NCI-H1436 (cell line): ENCODE results near the gene UBE3D.

Source experiments
- DNase-seq: peaks from one replicate; lab custom pipeline; 2025; lab: John Stamatoyannopoulos, UW

The UBE3D gene

DNA sequence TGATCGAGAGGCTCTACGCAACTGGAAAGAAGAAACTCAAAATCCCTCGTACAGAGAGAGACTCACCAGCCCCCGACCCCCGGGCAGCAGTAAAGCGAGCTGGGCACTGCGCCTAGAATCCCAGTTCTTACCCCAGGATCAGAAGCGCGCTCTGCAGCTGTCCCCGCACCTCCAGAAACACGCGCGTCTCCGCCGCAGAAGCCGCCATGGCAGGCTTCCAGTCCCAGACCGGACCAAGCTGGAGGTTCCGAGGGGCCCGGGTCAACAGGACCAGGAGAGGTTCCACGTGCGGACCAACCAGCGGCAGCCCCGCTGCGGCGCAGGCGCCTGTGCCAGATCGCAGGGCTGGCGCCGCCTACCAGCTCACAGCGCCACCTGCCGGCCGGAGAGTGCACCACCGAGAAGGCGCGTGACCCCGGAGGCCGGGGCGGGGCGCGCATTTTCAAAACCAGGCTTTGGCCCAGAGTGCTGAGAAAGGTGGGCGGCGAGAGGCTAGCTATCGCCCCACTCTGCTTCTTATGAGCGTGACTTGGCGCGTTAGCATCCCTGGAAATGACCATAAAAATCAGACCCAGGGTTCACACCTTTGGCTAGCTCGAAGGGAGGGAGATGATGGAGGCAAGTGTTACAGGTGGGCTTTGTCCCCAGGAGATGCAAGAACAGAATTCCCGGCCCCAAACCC lies at the start of gene UBE3D:
Gene UBE3D (minus strand): TSS at position 331 of the 682 bp plus-strand sequence. CDS start 123 bp downstream, at position 208.
- DNase-seq, result peak; percentile 69

GRCh38 chr6:83114164-83114563 lies 48.5 kb upstream of the UBE3D start:
- no peak for DNase-seq

- DNase-seq, result no peak
Observed at GRCh38 chr6:83113258-83113657, 47.6 kb upstream of the UBE3D start.

DNA sequence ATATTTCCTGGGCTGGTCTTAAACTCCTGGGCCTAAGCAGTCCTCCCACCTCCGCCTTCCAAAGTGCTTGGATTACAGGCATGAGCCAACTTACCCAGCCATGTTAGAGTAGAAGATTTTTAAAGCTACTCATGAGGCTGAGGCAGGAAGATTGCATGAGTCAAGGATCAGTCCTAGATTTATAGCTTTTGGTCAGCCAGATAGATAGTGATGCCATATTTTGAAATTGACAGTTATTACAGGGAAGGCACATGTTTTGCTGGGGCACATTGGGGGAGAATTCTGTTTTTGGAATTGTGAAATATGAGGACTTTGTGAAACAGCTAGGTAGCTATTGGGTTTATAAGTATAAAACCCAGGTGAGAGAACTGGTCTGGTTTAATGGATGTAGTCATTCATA lies 42.7 kb upstream of the UBE3D start:
- no peak for DNase-seq

- DNase-seq, result no peak
Observed at GRCh38 chr6:83098589-83098988, 32.9 kb upstream of the UBE3D start.

DNA sequence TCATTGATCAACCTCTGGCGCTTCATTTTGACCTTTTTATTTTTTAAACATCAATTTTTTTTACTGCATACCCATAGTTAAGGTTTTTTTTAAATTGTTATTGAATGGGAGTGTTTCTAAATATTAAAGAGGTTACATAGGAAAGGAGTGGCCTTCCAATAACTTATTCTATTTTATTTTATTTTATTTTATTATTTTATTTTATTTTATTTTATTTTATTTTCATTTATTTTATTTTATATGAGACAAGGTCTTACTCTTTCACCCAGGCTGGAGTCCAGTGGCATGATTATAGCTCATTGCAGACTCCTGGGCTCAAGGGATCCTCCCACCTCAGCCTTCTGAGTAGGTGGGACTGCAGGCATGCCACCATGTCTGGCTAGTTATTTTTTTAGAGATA lies 32.0 kb upstream of the UBE3D start:
- DNase-seq, result no peak

DNA sequence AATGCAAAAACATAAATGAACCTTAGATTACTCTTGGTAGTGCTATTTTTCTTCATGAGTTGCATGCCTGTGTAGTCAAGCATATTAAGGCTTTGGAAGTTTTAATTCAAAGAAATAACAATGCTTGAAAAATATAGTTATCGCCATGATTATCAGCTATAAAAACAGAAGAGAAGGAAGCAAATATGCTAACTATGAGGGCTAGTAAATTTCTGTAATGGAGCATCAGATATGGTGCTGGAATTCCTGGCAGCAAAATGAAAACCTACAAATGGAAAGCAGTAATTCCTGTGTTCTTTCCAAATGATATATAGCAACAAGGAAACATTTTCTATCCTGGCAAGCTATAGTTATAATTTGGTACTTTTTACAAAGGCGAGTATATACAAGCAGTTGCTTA lies 31.6 kb upstream of the UBE3D start:
- no peak for DNase-seq

GRCh38 chr6:83096791-83097190 lies 31.1 kb upstream of the UBE3D start:
- no peak for DNase-seq

- no peak for DNase-seq
Observed at GRCh38 chr6:83092756-83093399, 27.2 kb upstream of the UBE3D start.

- no peak for DNase-seq
Observed at GRCh38 chr6:83086751-83087150, 21.1 kb upstream of the UBE3D start.

DNA sequence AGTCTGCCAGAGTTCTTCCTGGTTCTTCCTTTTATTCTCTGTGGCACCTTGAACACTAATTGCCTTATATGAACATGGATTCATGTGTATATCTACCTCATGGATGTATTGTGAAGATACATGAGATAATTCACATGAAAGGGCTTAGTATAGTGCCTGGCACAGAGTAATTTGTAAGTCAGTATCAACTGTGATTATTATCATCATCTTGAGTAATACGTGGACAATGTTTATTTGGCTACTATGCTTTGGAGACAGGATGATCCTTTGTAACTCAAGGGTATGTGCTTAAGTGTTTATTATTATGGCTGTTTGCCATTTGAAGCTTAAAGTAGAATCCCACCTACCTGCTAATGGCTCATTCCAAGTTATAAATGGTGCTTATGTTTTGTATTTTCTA lies 17.8 kb upstream of the UBE3D start:
- no peak for DNase-seq

- DNase-seq, result no peak
Observed at GRCh38 chr6:83073615-83074014, 8.0 kb upstream of the UBE3D start.

DNA sequence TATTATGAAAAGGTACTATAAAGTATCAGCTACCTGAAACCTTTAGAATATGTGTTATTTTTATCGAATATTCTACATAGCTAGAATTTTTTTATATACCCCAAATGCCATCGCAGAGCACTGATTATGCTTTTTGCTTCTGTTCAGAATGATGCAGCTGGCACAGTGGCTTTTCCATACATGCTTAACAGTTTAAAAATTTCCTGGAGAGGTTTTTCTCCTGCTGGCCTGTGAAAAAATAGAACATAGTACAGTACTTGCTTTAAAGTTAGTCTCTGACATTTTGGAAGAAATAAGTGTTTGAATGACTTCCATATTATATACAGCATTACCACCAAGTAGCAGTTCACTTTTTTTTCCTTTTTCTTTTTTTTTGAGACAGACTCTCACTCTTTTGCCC lies 7.1 kb upstream of the UBE3D start:
- no peak for DNase-seq

- no peak for DNase-seq
Observed at GRCh38 chr6:83071707-83072106, 6.1 kb upstream of the UBE3D start.

- DNase-seq, result no peak
Observed at GRCh38 chr6:83071023-83071422, 5.4 kb upstream of the UBE3D start.

GRCh38 chr6:83069633-83070032 lies 4.0 kb upstream of the UBE3D start:
- no peak for DNase-seq

DNA sequence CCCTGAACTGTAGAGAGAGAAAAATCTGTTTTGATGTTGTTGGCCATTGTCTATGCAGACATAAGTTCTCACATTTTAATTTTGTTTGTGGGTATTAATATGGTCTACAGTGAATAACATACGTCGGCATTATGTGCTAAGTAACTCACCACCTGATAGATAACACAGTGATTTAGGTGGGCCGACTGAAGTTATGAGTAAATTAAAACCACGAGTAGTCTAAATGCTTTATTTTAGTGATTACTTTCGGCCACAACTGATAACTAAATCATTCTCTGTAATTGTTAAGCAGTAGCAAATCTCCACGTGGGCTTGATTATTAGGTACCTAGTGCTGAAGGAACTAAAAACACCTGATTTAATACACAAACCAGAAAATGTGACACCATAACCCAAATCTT lies 3.0 kb upstream of the UBE3D start:
- DNase-seq, result no peak

GRCh38 chr6:83067448-83068439 lies 2.1 kb upstream of the UBE3D start, which contains the start of gene DOP1A:
Gene DOP1A, plus strand, starts transcription at chr6:83067671. Its CDS starts 29,307 bp downstream, at chr6:83096978.
- DNase-seq, result peak; percentile 92

DNA sequence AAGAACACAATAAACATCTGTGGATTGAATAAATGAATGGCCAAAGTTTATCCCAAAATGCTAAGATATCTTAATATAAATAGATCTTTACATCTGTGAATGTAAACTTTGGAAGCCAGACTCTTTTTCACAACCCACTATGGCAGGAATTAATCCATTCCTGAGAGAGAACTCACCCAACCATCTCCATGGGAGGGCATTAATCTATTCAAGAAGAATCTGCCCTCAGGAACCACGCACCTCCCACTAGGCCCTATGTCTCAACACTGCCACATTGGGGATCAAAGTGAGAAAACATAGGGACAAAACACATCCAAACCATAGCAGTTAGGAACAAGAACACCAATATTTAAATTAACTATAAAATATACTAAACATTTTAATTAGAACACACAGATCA lies 3.4 kb downstream of the UBE3D start:
- no peak for DNase-seq

GRCh38 chr6:83061190-83061589 lies 4.5 kb downstream of the UBE3D start:
- no peak for DNase-seq

DNA sequence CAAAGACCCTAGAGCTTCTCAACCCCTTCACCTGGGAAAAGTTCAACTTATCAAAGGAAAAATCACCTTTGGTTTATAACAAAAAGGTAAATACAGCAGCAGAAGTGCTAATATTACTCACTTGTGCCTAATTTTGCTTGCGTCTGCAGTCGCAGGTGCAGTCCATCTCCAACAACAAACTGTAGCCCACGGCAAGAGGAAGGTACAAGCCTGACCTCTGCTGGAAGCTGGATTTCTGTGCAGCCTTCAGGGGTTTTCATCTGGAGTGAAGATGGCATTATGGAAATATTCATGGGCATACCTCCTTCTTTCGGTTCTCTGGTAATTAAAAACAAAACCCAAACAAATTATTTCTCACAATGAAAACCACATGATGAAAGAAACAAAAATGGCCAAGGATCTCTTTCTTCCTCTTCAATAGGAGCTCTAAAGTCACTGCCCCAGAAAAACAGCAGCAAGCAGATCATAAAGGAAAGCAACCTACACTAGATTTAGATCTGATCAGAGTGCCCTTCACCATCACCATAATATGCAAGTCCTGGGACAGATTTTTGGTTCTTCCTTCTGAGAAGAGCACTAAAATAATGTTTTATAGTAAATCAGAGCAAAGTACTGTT lies 7.8 kb downstream of the UBE3D start:
- DNase-seq, result peak; percentile 43

DNA sequence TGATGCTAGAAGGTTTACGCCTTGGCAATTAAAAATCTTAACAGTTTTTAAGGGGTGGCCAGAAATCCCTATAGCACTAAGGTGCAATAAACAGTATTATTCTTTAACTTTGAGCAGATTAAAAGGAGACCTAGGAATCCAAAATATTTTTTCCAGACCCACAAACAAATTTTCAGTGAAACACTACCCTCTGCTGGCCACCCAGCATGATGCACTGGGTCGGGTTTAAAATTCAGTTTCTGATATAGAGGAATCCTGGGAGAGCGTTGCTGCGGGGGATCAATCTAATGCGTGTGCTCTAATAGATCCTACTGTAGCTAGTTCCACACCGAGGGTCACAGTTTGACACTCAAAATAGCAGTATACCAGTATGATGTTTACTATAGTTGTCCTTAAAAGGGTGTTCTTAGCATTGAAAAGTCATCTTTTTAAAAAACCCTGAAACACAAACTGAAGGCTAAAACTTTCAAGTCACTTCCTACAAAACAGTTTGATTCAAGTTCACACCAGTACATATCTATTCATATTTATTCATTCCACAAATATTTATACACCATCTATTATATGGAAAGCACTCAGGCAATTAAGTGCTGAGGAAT lies 10.2 kb downstream of the UBE3D start:
- DNase-seq, result no peak
